K562 (cell line): Measurements from ENCODE around the gene TEKT4. TPM values are rescaled to one million over a fixed set of nuclear protein-coding genes. Genes with fewer than 3 reads are reported as not detected.
"Not testable (repeated sequence)": the region's sequence is repeated elsewhere in the genome, so short reads cannot be mapped to it uniquely, and the experiment has no call there.

ENCODE experiments used
- ATAC-seq: fragments of 200-7000 bp; cut with Tn5 transposase; 3 replicates; pipeline ENCODE4 v1.9.1; 2020; ENCODE audit warnings: moderate library complexity
- BruUV-seq: library from RNA; stranded (reverse); fragments of 400-500 nt; replicated peaks from 2 replicates; lab custom pipeline; 2021; lab: Mats Ljungman, UMichigan
- CTCF ChIA-PET: fragments of 300-600 bp; formaldehyde crosslinking; extraction: SDS; loops from one replicate; lab custom pipeline; 2021; ENCODE audit warnings: low intra/inter-chr PET ratio; lab: Yijun Ruan, JAX
- POLR2A ChIA-PET: fragments of 300-600, 350-650 bp; sonication (Branson Sonifier 250); formaldehyde crosslinking; extraction: SDS; loops from one replicate; lab custom pipeline; 2021; ENCODE audit warnings: antibody characterized with exemption, inconsistent platforms; lab: Yijun Ruan, JAX
- DNase-seq, 4 experiments: peaks; one replicate each; pipeline versions ENCODE4 v3.0.0 to v3.0.0-alpha.2; 2011 to 2018; ENCODE audit warnings: low spot score in 3 of 4, mixed read lengths in 3 of 4; ENCODE audit errors: extremely low read depth in 1 of 4
- FAIRE-seq: peaks from 2 replicates; lab custom pipeline; 2011; peaks lifted over from hg19 to GRCh38; lab: Jason Lieb, UNC
- H2AFZ ChIP-seq: 2 replicates; pipeline ENCODE4 v1.6.0; 2011; ENCODE audit warnings: low read depth, low read length, control low read depth, inconsistent platforms
- H3K27ac ChIP-seq: fragments of 200-600 bp; 3 replicates; pipeline ENCODE4 v1.8.0; 2011; ENCODE audit warnings: low read depth, mild to moderate bottlenecking, control low read depth, inconsistent platforms, low read length, moderate library complexity, mixed read lengths; ENCODE audit errors: extremely low read depth
- H3K27me3 ChIP-seq, 2 experiments: fragments of 300-600 bp in 1 of 2; 2 replicates in 1 of 2; 3 replicates in 1 of 2; pipeline versions ENCODE4 v1.6.0 to v1.8.0; 2011; ENCODE audit warnings: inconsistent platforms in 2 of 2, low read length in 2 of 2, mild to moderate bottlenecking in 1 of 2, mixed read lengths in 1 of 2, moderate library complexity in 1 of 2; ENCODE audit not compliant: control insufficient read depth in 2 of 2, insufficient read depth in 2 of 2
- H3K36me3 ChIP-seq: fragments of 300-600 bp; 3 replicates; pipeline ENCODE4 v1.8.0; 2011; ENCODE audit warnings: mild to moderate bottlenecking, low read length, inconsistent platforms; ENCODE audit not compliant: control insufficient read depth, insufficient read depth
- H3K4me1 ChIP-seq, 2 experiments: fragments of 200-600 bp in 1 of 2; replicated peaks in 1 of 2; 2 replicates in 1 of 2; 3 replicates in 1 of 2; pipeline versions ENCODE4 v1.5.1 to v1.8.0; 2011; ENCODE audit warnings: inconsistent platforms in 2 of 2, low read length in 2 of 2, mild to moderate bottlenecking in 1 of 2, mixed read lengths in 1 of 2, moderate library complexity in 1 of 2; ENCODE audit not compliant: control insufficient read depth in 2 of 2, insufficient read depth in 2 of 2
- H3K4me2 ChIP-seq: 2 replicates; pipeline ENCODE4 v1.6.1; 2011; ENCODE audit warnings: low read length, control low read depth, inconsistent platforms, mixed read lengths; ENCODE audit not compliant: insufficient read depth
- H3K4me3 ChIP-seq: fragments of 200-600 bp; sonication (generic), shearing (Covaris generic); 2 replicates; pipeline ENCODE4 v1.5.1; 2016; ENCODE audit warnings: control low read depth, inconsistent platforms
- H3K79me2 ChIP-seq: fragments of 200-600 bp; 3 replicates; pipeline ENCODE4 v1.8.0; 2011; ENCODE audit warnings: low read length, inconsistent platforms; ENCODE audit not compliant: control insufficient read depth, insufficient read depth
- H3K9ac ChIP-seq, 2 experiments: 2 replicates each; pipeline versions ENCODE4 v1.6.0 to v1.6.1; 2011; ENCODE audit warnings: low read depth in 2 of 2, low read length in 2 of 2, control low read depth in 1 of 2, inconsistent platforms in 1 of 2, mild to moderate bottlenecking in 1 of 2, mixed read lengths in 1 of 2; ENCODE audit not compliant: insufficient read depth in 1 of 2
- H3K9me1 ChIP-seq: one replicate; pipeline ENCODE4 v1.6.0; 2011; ENCODE audit warnings: inconsistent platforms, mild to moderate bottlenecking, low read length, moderate library complexity; ENCODE audit not compliant: control insufficient read depth, insufficient read depth
- H3K9me3 ChIP-seq: replicated peaks from 2 replicates; pipeline ENCODE4 v1.5.1; 2011; ENCODE audit warnings: low read depth, low read length, inconsistent platforms; ENCODE audit not compliant: control insufficient read depth, insufficient read depth
- H4K20me1 ChIP-seq: replicated peaks from 2 replicates; pipeline ENCODE4 v1.6.1; 2011; ENCODE audit warnings: low read length, inconsistent platforms, mixed read lengths; ENCODE audit not compliant: control insufficient read depth, insufficient read depth
- CBFA2T3 ChIP-seq: fragments of 450-650 bp; IDR thresholded peaks from 2 replicates; pipeline ENCODE4 v1.6.1; 2017
- ETV1 ChIP-seq: fragments of 450-650 bp; conservative IDR thresholded peaks from 2 replicates; pipeline ENCODE4 v1.6.1; 2016; ENCODE audit warnings: missing genetic modification characterization, control low read depth, low read depth, missing compliant biosample characterization
- MTA1 ChIP-seq: fragments of 450-650 bp; IDR thresholded peaks from 2 replicates; pipeline ENCODE4 v1.6.1; 2017; ENCODE audit warnings: borderline replicate concordance
- NCOA4 ChIP-seq: fragments of 450-650 bp; IDR thresholded peaks from 2 replicates; pipeline ENCODE4 v1.6.1; 2018; ENCODE audit warnings: mild to moderate bottlenecking; ENCODE audit not compliant: partially characterized antibody
- SAP30 ChIP-seq: fragments of 200-600 bp; sonication (generic); IDR thresholded peaks from 2 replicates; pipeline ENCODE4 v1.6.1; 2012; ENCODE audit warnings: borderline replicate concordance, low read depth, mild to moderate bottlenecking, moderate library complexity, low read length, control low read depth, inconsistent platforms; ENCODE audit not compliant: insufficient read depth, poor library complexity, severe bottlenecking
- SMARCA5 ChIP-seq: fragments of 450-650 bp; IDR thresholded peaks from 2 replicates; pipeline ENCODE4 v1.6.1; 2016
- SRSF9 ChIP-seq: fragments of 200-400 bp; formaldehyde crosslinking; IDR thresholded peaks from 2 replicates; pipeline ENCODE4 v1.6.1; 2017; ENCODE audit warnings: low read depth, low read length, borderline replicate concordance
- ZNF239 ChIP-seq: fragments of 250-450 bp; sonication (Bioruptor Pico); IDR thresholded peaks from 2 replicates; pipeline ENCODE4 v1.4.0; 2020; ENCODE audit warnings: mild to moderate bottlenecking
- ZNF354B ChIP-seq: fragments of 250-450 bp; sonication (Bioruptor Pico); IDR thresholded peaks from 2 replicates; pipeline ENCODE4 v1.4.0; 2020
- ZNF740 ChIP-seq, 3 experiments: fragments of 200-800 bp in 1 of 3; sonication (Bioruptor generic) in 1 of 3; sonication (generic) in 1 of 3; formaldehyde crosslinking in 1 of 3; IDR thresholded peaks; 2 replicates each; pipeline versions ENCODE4 v1.6.1 to v1.8.0; 2016 to 2022; ENCODE audit warnings: mild to moderate bottlenecking in 2 of 3, missing compliant biosample characterization in 2 of 3, missing genetic modification characterization in 2 of 3, missing genetic modification reagents in 1 of 3
- ZNF778 ChIP-seq: fragments of 450-650 bp; formaldehyde crosslinking; IDR thresholded peaks from 2 replicates; pipeline ENCODE4 v1.4.0; 2020; ENCODE audit warnings: mild to moderate bottlenecking, moderate library complexity
- ZSCAN29 ChIP-seq: fragments of 450-650 bp; IDR thresholded peaks from 2 replicates; pipeline ENCODE4 v1.6.1; 2017
- WGBS: fragments of 100-300 bp; shearing (Covaris generic); methylation state at CpG from one replicate; pipeline ENCODE4 v1.1.6; 2016; ENCODE audit warnings: low coverage, mixed read lengths; ENCODE audit not compliant: insufficient coverage; ENCODE audit errors: missing lambda C conversion rate; 5-methylcytosine and 5-hydroxymethylcytosine counted together
- in situ Hi-C: fragments of 300-500 bp; cut with MboI; formaldehyde crosslinking; loops from 4 replicates; pipeline ENCODE4 v1.15.0; 2018; ENCODE audit warnings: inconsistent platforms, mixed read lengths
- intact Hi-C: fragments of 100-400 bp; cut with micrococcal nuclease; formaldehyde crosslinking; loops from 2 replicates; pipeline ENCODE4 v1.14.2; 2022
- polyA plus RNA-seq, 8 experiments: library from polyadenylated mRNA; depleted of rRNA in 4 of 8; stranded (reverse) in 5 of 8; unstranded in 3 of 8; fragments of >200 nt; fragmentation: Nextera tagmentation in 2 of 8; fragmentation: Illumina TruSeq in 1 of 8; extraction: Ambion mirVana in 2 of 8; extraction: Trizol in 1 of 8; gene quantifications; 2 replicates each; pipeline versions ENCODE4 v1.2.1 to v1.2.3, GENCODE V29; 2011 to 2014; ENCODE audit warnings: inconsistent platforms in 1 of 8, missing spikeins in 1 of 8
- total RNA-seq, 7 experiments: library from RNA; depleted of rRNA in 6 of 7; stranded (reverse); fragments of >200 nt in 6 of 7; fragmentation: Illumina TruSeq in 2 of 7; extraction: Trizol in 2 of 7; gene quantifications; 2 replicates each; pipeline versions ENCODE4 v1.2.1 to v1.2.3, GENCODE V29; 2011 to 2021; ENCODE audit warnings: low replicate concordance in 1 of 7
- TF ChIP-seq, protein P1 (sequence below): fragments of 450-650 bp; IDR thresholded peaks from 2 replicates; pipeline ENCODE4 v1.6.1; 2014; ENCODE audit warnings: low read depth, mild to moderate bottlenecking, moderate library complexity, borderline replicate concordance

TEKT4 gene
- total and polyA plus RNA-seq, 9 of the 15 experiments (the other 6 are each of a cell fraction or from before 2014, with no cell fraction given), result 0.04 to 0.51 (median 0.10) TPM; not detected in 6

- ATAC-seq, H3K4me2 ChIP-seq, POLR2A ChIA-PET, H3K9me3 ChIP-seq, H3K36me3 ChIP-seq, H3K27ac ChIP-seq, H3K9me1 ChIP-seq, H2AFZ ChIP-seq, H3K9ac ChIP-seq, FAIRE-seq, BruUV-seq, intact Hi-C loops, DNase-seq, H3K27me3 ChIP-seq, H3K4me3 ChIP-seq, H4K20me1 ChIP-seq, in situ Hi-C loops, H3K79me2 ChIP-seq, CTCF ChIA-PET: not testable (repeated sequence)
- 0% methylated on average over 6 of the region's 7 CpGs for WGBS
- H3K4me1 ChIP-seq, result peaks cover 0 to 14% of the 10 kb centered on the region in 2 experiments; a peak in 2 of 5 replicates
Measured at GRCh38 chr2:94878575-94878974, 7.3 kb downstream of the TEKT4 start.

GRCh38 chr2:94879314-94879981 lies 8.2 kb downstream of the TEKT4 start:
- H3K4me2 ChIP-seq, result no peak overlapping the region
- no TSS peak for BruUV-seq
- no peaks in the 10 kb centered on the region for H3K9me3 ChIP-seq
- H3K9ac ChIP-seq, result no peak overlapping the region; a peak in 1 of 4 replicates
- in situ Hi-C loops, result no loop called here
- ATAC-seq, result no peak
- no peak overlapping the region for H2AFZ ChIP-seq
- 3% methylated on average over 7 of the region's 9 CpGs for WGBS
- ChIA-PET CTCF (no interaction called here), POLR2A (interaction anchor here (0.6 kb wide), 1 partner anchor 65 kb away, joined by 3 read pairs; no protein-coding TSS in a partner anchor)
- no peak overlapping the region for H3K4me3 ChIP-seq
- intact Hi-C loops, result no loop called here
- H3K36me3 ChIP-seq, result no peaks in the 10 kb centered on the region
- DNase-seq, result no peak
- FAIRE-seq, result no peak
- H3K27me3 ChIP-seq, result no peaks in the 10 kb centered on the region
- H3K4me1 ChIP-seq, result peaks cover 0 to 7% of the 10 kb centered on the region in 2 experiments; a peak in 2 of 5 replicates
- H3K79me2 ChIP-seq, result no peaks in the 10 kb centered on the region
- H4K20me1 ChIP-seq, result no peaks in the 10 kb centered on the region
- no peaks in the 10 kb centered on the region for H3K9me1 ChIP-seq
- H3K27ac ChIP-seq, result no peak overlapping the region
- TF ChIP-seq ZSCAN29 (no peak), SRSF9 (no peak), ZNF778 (CRISPR knock-in tag) (no peak), CBFA2T3 (no peak), ZNF239 (CRISPR knock-in tag) (no peak), MTA1 (no peak), ZNF740 (CRISPR knock-in tag; IDR thresholded peaks at IDR 0.05) (no peak), ZNF740 (tag; IDR thresholded peaks at IDR 0.05) (no peak), ETV1 (tag) (no peak), ZNF354B (CRISPR knock-in tag) (no peak), NCOA4 (no peak), SAP30 (no peak), SMARCA5 (no peak)
- TF ChIP-seq, protein P1, sequence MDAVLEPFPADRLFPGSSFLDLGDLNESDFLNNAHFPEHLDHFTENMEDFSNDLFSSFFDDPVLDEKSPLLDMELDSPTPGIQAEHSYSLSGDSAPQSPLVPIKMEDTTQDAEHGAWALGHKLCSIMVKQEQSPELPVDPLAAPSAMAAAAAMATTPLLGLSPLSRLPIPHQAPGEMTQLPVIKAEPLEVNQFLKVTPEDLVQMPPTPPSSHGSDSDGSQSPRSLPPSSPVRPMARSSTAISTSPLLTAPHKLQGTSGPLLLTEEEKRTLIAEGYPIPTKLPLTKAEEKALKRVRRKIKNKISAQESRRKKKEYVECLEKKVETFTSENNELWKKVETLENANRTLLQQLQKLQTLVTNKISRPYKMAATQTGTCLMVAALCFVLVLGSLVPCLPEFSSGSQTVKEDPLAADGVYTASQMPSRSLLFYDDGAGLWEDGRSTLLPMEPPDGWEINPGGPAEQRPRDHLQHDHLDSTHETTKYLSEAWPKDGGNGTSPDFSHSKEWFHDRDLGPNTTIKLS, result no peak
